Effector memory CD4-positive, alpha-beta T cell (primary cell): ENCODE measurements around the gene HORMAD2.

Experiments used
- DNase-seq, 3 donors: peaks; one replicate each; pipeline ENCODE4 v3.0.0-alpha.2; 2020
- H3K27ac ChIP-seq: 2 replicates; pipeline ENCODE4 v1.7.0; 2013; ENCODE audit warnings: mild to moderate bottlenecking, low read length, moderate library complexity; ENCODE audit not compliant: insufficient read depth, poor library complexity, severe bottlenecking
- H3K27me3 ChIP-seq: replicated peaks from 2 replicates; pipeline ENCODE4 v1.7.0; 2013; ENCODE audit warnings: mild to moderate bottlenecking, low read length; ENCODE audit not compliant: insufficient read depth, control insufficient read depth, poor library complexity, severe bottlenecking
- H3K36me3 ChIP-seq: 2 replicates; pipeline ENCODE4 v1.7.0; 2013; ENCODE audit warnings: mild to moderate bottlenecking, low read length, moderate library complexity; ENCODE audit not compliant: control insufficient read depth, insufficient read depth
- H3K4me1 ChIP-seq: 2 replicates; pipeline ENCODE4 v1.7.0; 2013; ENCODE audit warnings: low read length, mild to moderate bottlenecking; ENCODE audit not compliant: control insufficient read depth, insufficient read depth, poor library complexity, severe bottlenecking
- H3K4me3 ChIP-seq: 2 replicates; pipeline ENCODE4 v1.7.0; 2013; ENCODE audit warnings: low read length, low read depth, mild to moderate bottlenecking; ENCODE audit not compliant: insufficient read depth, poor library complexity, severe bottlenecking
- H3K9me3 ChIP-seq: 2 replicates; pipeline ENCODE4 v1.7.0; 2013; ENCODE audit warnings: mild to moderate bottlenecking, low read length, moderate library complexity; ENCODE audit not compliant: control insufficient read depth

HORMAD2 gene

DNA sequence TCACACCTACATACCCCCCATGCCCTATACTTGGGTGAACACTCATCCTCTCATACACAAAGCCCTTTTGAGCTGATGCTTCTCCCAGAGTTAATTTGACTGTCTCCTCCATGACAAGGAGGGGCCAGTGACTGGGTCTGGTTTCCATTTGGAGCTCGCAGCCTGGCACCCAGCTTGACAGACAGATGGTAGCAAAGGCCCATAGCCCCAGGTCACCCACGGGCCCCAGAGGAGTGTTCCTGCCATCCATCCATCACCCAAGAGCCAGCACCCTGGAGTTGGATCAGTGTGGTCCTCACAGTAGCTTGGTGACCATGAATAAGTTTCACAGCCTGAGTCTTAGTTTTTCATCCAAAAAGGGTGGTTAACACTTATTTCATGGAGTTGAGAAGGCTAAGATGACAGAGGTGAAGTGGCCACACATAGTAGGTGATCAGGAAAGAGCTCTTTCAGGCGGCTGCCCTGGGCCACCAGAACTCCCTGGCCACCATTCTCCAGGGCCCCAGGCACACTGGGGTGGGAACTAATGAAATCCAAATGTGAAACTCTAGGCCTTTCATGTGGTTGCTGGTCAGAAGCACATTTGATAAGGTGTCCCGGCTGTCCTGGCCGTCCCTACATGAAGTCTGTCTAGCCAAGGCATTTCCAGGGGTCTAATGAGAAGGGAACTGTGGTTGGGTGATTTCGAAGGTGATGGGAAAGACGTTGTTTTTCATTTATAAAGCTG lies 123.9 kb downstream of the HORMAD2 start:
- Histone ChIP-seq H3K4me1 (peaks cover 2% of the 10 kb centered on the region), H3K4me3 (no peak overlapping the region), H3K27ac (no peak overlapping the region), H3K27me3 (no peaks in the 10 kb centered on the region), H3K36me3 (no peaks in the 10 kb centered on the region), H3K9me3 (no peaks in the 10 kb centered on the region)
- no peak for DNase-seq

DNA sequence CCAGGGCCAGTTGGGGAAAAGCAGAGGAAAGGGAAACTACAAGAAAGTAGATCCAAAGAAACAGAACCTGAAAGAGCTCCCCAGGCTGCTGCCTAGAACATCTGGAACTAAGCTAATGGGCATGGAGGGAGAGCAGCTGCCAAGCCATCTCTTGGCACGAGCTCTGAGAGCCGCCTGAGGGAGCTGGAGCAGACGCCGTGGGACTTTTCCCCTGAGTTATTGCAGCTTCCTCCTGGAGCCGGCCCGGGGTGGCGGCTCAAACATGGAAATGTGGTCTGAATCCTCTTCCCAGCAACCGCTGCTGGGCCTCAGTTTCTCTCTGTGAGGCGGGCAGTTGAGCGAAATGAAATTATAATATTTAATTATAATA lies 124.5 kb downstream of the HORMAD2 start:
- DNase-seq = no peak
- Histone ChIP-seq H3K36me3 (no peaks in the 10 kb centered on the region), H3K4me1 (no peaks in the 10 kb centered on the region), H3K4me3 (no peak overlapping the region), H3K9me3 (no peaks in the 10 kb centered on the region), H3K27ac (no peak overlapping the region), H3K27me3 (no peaks in the 10 kb centered on the region)

DNA sequence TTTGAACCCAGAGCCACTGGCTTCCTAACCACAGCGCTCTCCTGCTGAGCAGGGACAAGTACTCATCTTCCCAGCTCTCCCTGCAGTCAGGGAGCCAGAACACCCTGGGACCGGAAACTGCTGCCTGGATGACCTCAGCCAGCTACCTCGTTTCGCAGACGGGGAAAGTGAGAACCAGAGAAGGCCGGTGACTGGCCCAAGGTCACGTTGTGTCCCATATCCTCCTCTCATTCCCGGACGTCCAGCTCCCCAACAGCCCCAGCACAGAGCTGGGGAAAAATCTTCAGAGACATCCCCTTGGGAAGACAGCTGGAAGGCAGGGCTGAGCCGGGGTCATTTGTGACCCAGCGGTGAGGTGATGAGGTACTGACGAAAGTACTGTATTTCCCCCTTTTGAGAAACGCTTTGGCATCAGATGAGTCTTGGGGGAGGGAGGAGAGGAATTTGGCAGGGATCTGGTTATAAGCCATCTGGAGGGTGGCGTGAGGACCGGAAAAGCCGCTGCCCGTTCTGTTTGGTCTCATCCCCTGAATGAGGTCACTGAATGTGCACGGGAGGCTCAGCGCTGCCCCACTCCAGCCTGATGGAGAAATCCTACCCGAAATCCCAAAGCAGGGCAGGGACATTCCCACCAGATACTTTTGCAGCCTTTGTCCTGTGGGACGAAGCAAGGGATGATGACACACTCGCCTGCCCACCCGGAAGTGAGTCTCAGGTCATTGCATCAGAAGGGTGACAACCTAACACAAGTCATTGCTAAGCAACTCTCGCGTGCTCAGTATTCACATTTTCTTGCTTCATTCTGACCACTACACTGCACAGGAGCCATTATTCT lies 125.2 kb downstream of the HORMAD2 start:
- DNase-seq = no peak
- Histone ChIP-seq H3K27ac (no peak overlapping the region), H3K27me3 (no peaks in the 10 kb centered on the region), H3K4me3 (no peak overlapping the region), H3K4me1 (no peaks in the 10 kb centered on the region), H3K36me3 (no peaks in the 10 kb centered on the region), H3K9me3 (no peaks in the 10 kb centered on the region)

DNA sequence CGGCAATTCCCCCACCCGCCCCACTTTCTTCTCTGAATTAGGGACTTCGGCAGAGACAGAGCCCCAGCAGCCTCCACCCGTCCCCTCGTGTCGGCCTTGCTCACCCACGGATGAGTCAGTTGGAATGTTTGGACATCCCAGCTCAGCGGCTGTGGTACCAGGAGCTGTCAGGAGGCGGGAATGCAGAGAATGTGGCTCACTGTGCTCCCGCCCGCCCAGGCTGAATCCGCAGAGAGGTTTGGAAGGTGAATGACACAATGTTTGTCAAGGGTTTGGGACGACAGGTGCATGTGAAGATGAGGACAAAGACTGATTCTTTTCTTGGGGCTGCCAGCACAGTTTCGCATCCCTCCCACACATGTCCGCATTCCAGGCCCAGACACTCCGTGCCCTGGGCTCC lies 126.7 kb downstream of the HORMAD2 start:
- H3K4me1 ChIP-seq = no peaks in the 10 kb centered on the region
- no peak overlapping the region for H3K4me3 ChIP-seq
- H3K36me3 ChIP-seq = no peaks in the 10 kb centered on the region
- no peak for DNase-seq
- H3K27ac ChIP-seq = no peak overlapping the region
- H3K9me3 ChIP-seq = no peaks in the 10 kb centered on the region
- no peaks in the 10 kb centered on the region for H3K27me3 ChIP-seq

DNA sequence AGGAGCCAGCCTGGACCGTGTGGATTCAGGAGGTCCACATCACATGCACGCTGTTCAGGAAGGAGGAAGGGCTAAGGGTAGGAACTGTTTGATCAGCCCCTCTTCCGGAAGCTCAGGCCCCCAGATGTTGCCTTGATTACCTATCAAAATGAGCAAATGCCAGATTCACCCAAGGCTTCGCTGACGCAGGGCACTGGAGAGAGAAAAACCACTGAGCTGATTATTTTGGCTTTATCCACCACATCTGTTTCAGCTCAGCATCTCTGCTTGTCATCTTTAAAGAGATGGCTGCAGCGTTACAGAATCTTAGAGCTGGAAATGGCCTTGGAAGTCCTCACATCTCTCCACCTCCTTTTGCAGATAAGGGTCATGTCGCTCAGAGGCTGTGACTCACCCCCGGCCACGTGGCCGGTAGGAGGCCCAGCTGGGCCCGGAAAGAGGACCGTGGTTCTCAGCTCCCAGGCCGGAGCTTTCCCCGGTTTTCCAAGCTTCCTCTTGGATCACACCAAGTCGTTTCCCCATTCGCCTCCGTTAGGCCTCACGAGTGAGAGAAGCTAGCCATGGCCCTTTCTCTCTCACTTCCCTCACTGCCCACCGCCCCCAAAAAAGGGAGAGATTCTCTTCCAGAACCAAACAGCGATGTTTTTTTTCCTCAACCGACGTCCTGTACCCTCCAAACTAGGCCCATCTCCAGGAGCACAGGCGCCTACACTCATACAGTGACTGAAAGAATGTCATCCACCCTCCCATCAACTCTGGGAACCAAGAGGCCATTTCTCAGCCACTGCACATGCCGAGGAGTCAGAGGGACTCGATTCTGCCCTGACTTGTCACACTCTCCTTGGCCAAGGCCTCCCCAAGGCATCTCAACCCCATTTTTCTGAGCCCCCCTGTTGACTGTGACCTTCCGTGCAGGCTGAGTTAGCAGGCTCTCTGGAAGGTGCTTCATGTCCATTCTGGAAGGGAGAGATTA lies 128.7 kb downstream of the HORMAD2 start:
- H3K4me3 ChIP-seq = no peak overlapping the region
- H3K4me1 ChIP-seq = no peaks in the 10 kb centered on the region
- DNase-seq = no peak

DNA sequence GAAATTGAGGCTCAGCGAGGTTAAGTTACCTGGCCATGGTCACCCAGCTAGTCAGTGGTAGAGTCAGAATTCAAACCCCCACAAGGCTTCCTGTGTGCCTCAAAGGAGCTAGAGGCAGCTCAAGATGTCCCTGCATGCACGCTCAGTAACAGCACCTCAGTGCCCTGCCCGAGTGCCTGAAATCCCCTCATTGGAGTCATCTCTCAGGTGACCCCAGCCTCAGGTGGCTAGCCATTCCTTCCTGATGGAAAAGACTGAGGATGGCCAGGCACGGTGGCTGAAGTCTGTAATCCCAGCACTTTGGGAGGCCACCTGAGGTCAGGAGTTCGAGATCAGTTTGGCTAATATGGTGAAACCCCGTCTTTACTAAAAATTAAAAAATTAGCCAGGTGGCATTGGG lies 129.4 kb downstream of the HORMAD2 start:
- no peak for DNase-seq
- Histone ChIP-seq H3K27ac (no peak overlapping the region), H3K36me3 (no peaks in the 10 kb centered on the region), H3K27me3 (no peaks in the 10 kb centered on the region), H3K4me3 (no peak overlapping the region), H3K4me1 (no peaks in the 10 kb centered on the region), H3K9me3 (no peaks in the 10 kb centered on the region)

More for the DNA sequence above, 128.7 kb downstream of the HORMAD2 start:
- Histone ChIP-seq H3K27me3 (no peaks in the 10 kb centered on the region), H3K27ac (no peak overlapping the region), H3K9me3 (no peaks in the 10 kb centered on the region), H3K36me3 (no peaks in the 10 kb centered on the region)

DNA sequence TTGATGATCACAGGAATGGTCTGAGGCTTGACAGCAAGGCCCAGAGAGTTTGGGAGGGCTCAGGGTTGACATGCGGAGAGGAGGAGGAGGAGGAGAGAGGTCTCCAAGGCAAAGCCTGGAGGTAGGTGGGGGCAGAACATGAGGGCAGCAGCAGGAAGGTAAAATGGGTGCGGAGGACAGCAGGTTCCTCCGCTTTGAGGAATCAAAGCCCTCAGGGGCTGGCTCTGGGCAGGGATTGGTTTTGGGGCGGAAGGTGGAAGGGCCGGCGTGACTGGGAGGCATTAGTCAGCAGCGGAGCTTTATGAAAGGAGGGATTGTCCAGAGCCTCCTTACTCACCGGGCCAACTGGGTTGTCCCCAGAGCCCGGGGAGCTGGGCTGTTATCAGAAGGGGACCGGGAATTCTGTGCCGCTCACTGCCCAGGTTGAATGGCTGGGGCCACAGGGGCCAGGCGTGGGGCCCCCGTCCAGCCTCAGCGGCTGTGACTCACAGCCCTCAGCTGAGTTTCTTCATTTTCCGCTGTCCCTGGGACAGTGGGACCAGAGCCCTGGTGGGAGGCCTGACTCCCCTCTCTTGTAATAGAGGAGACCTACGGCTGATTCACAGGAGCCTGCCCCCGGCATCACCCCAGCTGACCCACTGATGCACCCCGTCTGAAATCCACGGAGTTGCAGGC lies 130.1 kb downstream of the HORMAD2 start:
- no peak overlapping the region for H3K4me3 ChIP-seq
- H3K36me3 ChIP-seq = no peaks in the 10 kb centered on the region
- no peaks in the 10 kb centered on the region for H3K4me1 ChIP-seq
- no peaks in the 10 kb centered on the region for H3K9me3 ChIP-seq
- H3K27me3 ChIP-seq = no peaks in the 10 kb centered on the region
- no peak overlapping the region for H3K27ac ChIP-seq
- no peak for DNase-seq

DNA sequence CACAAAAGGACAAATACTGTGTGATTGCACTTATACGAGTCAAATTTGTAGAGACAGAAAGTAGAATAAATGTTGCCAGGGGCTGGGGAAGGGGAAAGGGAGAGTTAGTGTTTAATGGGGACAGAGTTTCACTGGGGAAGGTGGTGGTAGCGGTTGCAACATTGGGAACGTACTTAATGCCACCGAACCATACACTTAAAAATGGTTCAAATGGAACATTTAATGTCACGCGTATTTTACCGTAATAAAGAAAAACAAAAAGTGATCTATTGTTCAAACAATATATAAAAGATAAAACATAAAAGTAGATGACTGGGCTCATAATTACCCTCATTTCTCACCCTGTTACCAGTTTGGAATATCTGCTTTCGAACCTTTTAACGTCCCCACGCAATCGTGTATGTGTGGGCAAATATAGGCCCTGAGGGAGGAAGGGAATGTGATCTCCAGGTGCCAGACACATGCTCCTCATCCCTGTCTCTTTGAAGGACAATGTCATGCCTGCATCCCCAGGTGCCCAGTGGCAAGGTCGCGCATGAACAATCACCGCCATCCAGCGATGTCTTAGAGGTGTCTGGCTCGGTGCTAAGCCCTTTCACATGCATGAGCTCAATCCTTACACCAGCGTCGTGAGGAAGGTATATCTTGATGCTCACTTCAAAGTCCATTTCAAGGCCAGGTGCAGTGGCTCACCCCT lies 131.0 kb downstream of the HORMAD2 start:
- Histone ChIP-seq H3K36me3 (no peaks in the 10 kb centered on the region), H3K4me1 (no peaks in the 10 kb centered on the region), H3K9me3 (no peaks in the 10 kb centered on the region), H3K27ac (no peak overlapping the region), H3K4me3 (no peak overlapping the region), H3K27me3 (no peaks in the 10 kb centered on the region)
- no peak for DNase-seq

DNA sequence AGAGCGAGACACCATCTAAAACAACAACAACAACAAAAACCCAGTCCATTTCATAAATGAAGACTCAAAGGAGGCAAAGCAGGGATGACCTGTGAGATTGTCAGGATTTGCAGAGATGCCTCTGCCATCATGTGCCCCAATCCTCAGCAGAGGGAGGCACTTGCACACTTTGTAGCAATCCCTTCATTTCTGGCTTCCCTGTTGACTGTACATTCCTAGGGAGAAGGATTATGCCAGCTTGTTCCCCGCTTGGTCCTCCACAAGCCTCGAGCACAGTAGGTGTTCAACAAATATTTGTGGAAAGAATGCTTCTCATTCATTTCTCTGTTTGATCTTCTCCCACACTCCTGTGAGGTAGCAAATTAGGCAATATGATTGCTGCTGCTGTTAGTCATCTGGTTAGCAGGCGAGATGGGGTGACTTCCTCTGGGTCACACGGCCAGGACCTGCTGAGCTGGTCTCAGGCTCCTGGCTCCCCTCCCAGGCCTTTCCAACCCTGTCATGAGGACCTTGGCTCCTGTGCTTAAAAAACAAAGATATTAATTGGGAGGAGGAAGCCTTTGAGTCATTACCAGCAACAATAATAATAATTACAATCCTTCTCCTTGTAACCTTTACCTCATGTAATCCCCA lies 132.2 kb downstream of the HORMAD2 start:
- Histone ChIP-seq H3K36me3 (no peaks in the 10 kb centered on the region), H3K27me3 (no peaks in the 10 kb centered on the region), H3K27ac (no peak overlapping the region), H3K9me3 (no peaks in the 10 kb centered on the region), H3K4me1 (no peaks in the 10 kb centered on the region), H3K4me3 (no peak overlapping the region)
- DNase-seq = no peak
